ENCODE data around the gene FIGNL1. TPM values are rescaled to one million over a fixed set of nuclear protein-coding genes. Genes with fewer than 3 reads are reported as not detected.

The FIGNL1 gene
- polyA plus RNA-seq, 3 donors, result 0.55 to 2.4 (median 1.8) TPM

GRCh38 chr7:50455658-50456057 is 5.5 kb upstream of the FIGNL1 start:
- peaks cover 0 to 3% (median 1%) of the 10 kb centered on the region in 3 donors for H3K27me3 Mint-ChIP-seq (ENCODE audit: low read depth in 3 of 3)
- Histone ChIP-seq H3K36me3 (replicated peaks in 1 of 2; ENCODE audit: control insufficient read depth in 1 of 2, insufficient read depth in 2 of 2, low read length in 2 of 2) (no peaks in the 10 kb centered on the region), H3K9me3 (replicated peaks in 1 of 2; ENCODE audit: control insufficient read depth in 1 of 2, insufficient read depth in 1 of 2, low read length in 2 of 2) (no peaks in the 10 kb centered on the region), H3K4me3 (replicated peaks in 1 of 3; ENCODE audit: low read depth in 2 of 3, low read length in 3 of 3) (no peak overlapping the region), H3K4me2 (replicated peaks; ENCODE audit: extremely low read depth, low read length, poor library complexity, severe bottlenecking) (no peak overlapping the region), H4K20me1 (ENCODE audit: insufficient read depth, low read length) (no peaks in the 10 kb centered on the region), H3K27ac (ENCODE audit: low read depth in 1 of 2, low read length in 2 of 2) (no peak overlapping the region), H2AFZ (ENCODE audit: insufficient read depth, low read depth, low read length, poor library complexity, severe bottlenecking) (no peak overlapping the region), H3K27me3 (ENCODE audit: control insufficient read depth in 2 of 2, insufficient read depth in 2 of 2, low read length in 2 of 2) (no peaks in the 10 kb centered on the region), H3K9ac (ENCODE audit: insufficient read depth, low read length, poor library complexity, severe bottlenecking) (no peak overlapping the region), H3K79me2 (ENCODE audit: insufficient read depth, low read length) (peaks cover 1% of the 10 kb centered on the region), H3K4me1 (ENCODE audit: control insufficient read depth in 1 of 2, insufficient read depth in 2 of 2, low read length in 2 of 2) (peaks cover 13 to 16% of the 10 kb centered on the region in 2 donors)
- intact Hi-C loops (cut with micrococcal nuclease), result no loop called here
- no peak overlapping the region for H3K4me3 Mint-ChIP-seq
- H3K36me3 Mint-ChIP-seq, result no peaks in the 10 kb centered on the region
- H3K9me3 Mint-ChIP-seq, result peaks cover 0 to 7% (median 3%) of the 10 kb centered on the region in 7 donors
- peaks cover 20% of the 10 kb centered on the region for H3K4me1 Mint-ChIP-seq
- no peak for DNase-seq
- no peak for TF ChIP-seq CTCF (IDR thresholded peaks at IDR 0.05)
- no peak overlapping the region for H3K27ac Mint-ChIP-seq

DNA sequence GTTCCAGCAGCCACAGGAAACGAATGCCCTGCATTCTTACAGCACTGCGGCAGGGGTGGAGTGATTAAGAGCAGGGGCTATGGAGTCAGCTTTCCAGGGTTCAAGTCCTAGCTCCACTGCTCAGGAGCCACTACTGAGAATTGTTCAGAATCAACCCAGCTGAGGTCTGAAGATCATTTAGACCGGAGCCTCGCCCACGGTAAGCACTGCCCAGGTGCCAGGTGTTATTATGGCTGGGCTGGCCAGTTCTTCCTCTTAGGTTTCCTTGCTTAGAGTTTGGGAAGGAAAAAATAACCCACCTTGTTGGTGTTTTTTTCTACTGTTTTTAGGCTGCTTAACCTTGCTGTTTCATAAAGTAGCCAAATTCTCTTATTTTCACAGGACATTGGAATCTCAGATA is 4.8 kb upstream of the FIGNL1 start:
- Histone ChIP-seq H3K9ac (ENCODE audit: insufficient read depth, low read length, poor library complexity, severe bottlenecking) (no peak overlapping the region), H3K27me3 (ENCODE audit: control insufficient read depth in 2 of 2, insufficient read depth in 2 of 2, low read length in 2 of 2) (no peaks in the 10 kb centered on the region), H3K27ac (ENCODE audit: low read depth in 1 of 2, low read length in 2 of 2) (no peak overlapping the region), H3K4me1 (ENCODE audit: control insufficient read depth in 1 of 2, insufficient read depth in 2 of 2, low read length in 2 of 2) (peaks cover 14 to 19% of the 10 kb centered on the region in 2 donors), H2AFZ (ENCODE audit: insufficient read depth, low read depth, low read length, poor library complexity, severe bottlenecking) (no peak overlapping the region), H3K4me2 (replicated peaks; ENCODE audit: extremely low read depth, low read length, poor library complexity, severe bottlenecking) (no peak overlapping the region), H3K9me3 (replicated peaks in 1 of 2; ENCODE audit: control insufficient read depth in 1 of 2, insufficient read depth in 1 of 2, low read length in 2 of 2) (no peaks in the 10 kb centered on the region), H3K36me3 (replicated peaks in 1 of 2; ENCODE audit: control insufficient read depth in 1 of 2, insufficient read depth in 2 of 2, low read length in 2 of 2) (no peaks in the 10 kb centered on the region), H4K20me1 (ENCODE audit: insufficient read depth, low read length) (no peaks in the 10 kb centered on the region), H3K4me3 (replicated peaks in 1 of 3; ENCODE audit: low read depth in 2 of 3, low read length in 3 of 3) (no peak overlapping the region), H3K79me2 (ENCODE audit: insufficient read depth, low read length) (peaks cover 8% of the 10 kb centered on the region)
- Mint-ChIP-seq H3K36me3 (no peaks in the 10 kb centered on the region), H3K4me1 (peaks cover 22% of the 10 kb centered on the region), H3K9me3 (peaks cover 0 to 7% (median 3%) of the 10 kb centered on the region in 7 donors), H3K4me3 (no peak overlapping the region), H3K27me3 (ENCODE audit: low read depth in 3 of 3) (peaks cover 0 to 3% (median 1%) of the 10 kb centered on the region in 3 donors), H3K27ac (no peak overlapping the region)
- WGBS (ENCODE audit: insufficient coverage), result 93% methylated on average over 3 of the region's 5 CpGs
- TF ChIP-seq CTCF (IDR thresholded peaks at IDR 0.05), result no peak
- intact Hi-C loops (cut with micrococcal nuclease), result no loop called here
- DNase-seq, result no peak
